Activated CD4-positive, CD25-positive, alpha-beta regulatory T cell treated with anti-CD3 and anti-CD28 coated beads, Interleukin-2, amount 50 U/mL, for 24 hours (primary cell): Measurements from ENCODE around the gene PRM2.

Experiments
- ATAC-seq, 2 donors: fragments of 150-1000 bp; cut with Tn5 transposase; one replicate each; pipeline ENCODE4 v1.10.0; 2021; ENCODE audit warnings: mild to moderate bottlenecking in 1 of 2, moderate library complexity in 1 of 2

Gene PRM2

GRCh38 chr16:11225677-11226549, 50.4 kb downstream of the PRM2 start:
- no peak for ATAC-seq
